COLO829 (cell line): ENCODE data around the gene E2F4.

Experiments
- DNase-seq: peaks from one replicate; pipeline ENCODE4 v3.0.0; 2012; ENCODE audit warnings: low spot score

E2F4 gene

DNA sequence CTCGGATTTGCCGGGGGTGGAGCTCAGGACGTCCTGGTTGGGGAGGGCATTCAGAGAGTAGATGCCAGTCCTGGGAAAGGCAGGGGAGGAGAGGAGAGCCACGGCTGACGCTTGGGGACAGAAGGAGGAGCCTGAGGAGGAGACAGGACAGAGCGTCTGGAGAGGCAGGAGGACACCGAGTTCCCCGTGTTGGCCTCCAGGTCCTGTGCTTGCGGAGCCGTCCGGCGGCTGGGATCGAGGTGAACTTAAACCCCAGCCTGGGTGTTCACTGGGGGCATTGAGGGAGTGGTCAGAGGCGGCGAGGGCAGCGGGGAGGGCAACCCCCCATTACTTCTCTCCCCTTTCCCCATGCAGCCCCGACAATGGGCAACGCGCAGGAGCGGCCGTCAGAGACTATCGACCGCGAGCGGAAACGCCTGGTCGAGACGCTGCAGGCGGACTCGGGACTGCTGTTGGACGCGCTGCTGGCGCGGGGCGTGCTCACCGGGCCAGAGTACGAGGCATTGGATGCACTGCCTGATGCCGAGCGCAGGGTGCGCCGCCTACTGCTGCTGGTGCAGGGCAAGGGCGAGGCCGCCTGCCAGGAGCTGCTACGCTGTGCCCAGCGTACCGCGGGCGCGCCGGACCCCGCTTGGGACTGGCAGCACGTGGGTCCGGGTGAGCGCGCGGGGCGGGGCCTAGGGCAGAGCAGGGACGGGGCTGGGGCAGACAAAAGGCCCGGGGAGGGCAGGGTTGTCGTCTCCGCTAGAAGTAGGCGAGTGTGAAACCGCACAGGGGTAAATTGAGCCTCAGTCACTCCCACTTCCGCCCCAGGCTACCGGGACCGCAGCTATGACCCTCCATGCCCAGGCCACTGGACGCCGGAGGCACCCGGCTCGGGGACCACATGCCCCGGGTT is 17.9 kb upstream of the E2F4 start:
- DNase-seq, result no peak

DNA sequence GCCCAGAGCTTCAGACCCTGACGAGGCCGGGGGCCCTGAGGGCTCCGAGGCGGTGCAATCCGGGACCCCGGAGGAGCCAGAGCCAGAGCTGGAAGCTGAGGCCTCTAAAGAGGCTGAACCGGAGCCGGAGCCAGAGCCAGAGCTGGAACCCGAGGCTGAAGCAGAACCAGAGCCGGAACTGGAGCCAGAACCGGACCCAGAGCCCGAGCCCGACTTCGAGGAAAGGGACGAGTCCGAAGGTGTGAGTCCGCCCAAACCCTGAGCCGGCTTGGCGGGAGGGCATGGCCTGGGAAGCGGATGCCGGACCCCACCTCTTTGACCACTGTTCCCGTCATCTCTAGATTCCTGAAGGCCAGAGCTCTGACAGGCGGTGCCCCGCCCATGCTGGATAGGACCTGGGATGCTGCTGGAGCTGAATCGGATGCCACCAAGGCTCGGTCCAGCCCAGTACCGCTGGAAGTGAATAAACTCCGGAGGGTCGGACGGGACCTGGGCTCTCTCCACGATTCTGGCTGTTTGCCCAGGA is 17.2 kb upstream of the E2F4 start:
- DNase-seq, result no peak

- DNase-seq, result no peak
Measured at GRCh38 chr16:67176662-67177061, 15.3 kb upstream of the E2F4 start.

GRCh38 chr16:67177743-67178699 is 13.9 kb upstream of the E2F4 start:
- no peak for DNase-seq

DNA sequence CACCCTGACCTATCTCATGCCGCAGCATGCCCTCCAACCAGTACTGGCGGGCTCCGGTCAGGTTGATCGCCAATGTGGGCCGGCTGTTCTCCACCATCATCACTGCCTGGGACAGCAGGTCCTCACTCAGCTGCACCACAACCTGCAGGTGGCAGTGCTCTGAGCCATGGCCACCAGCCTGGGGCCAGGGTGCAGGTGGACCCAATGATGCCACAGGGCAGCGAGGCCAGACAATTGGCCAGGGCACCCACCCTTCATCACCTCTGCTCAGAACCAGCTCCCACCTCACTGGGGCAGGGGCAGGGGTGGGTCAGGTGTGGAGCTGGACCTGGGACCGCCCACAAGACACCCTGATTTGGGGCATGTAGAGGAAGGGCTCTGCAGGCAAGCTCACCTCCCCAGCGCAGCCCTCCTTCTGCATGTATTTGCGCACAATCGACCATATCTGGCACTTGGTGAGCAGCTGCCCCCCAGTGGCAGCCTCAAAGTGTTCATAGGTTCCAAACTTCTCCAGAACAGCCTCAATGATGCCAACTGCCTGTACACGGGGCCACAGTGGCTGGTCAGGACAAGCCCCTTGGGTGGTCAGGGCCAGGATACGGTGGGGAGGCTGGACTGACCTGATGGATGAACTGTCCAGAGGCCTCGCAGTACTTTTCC is 12.4 kb upstream of the E2F4 start:
- DNase-seq, result no peak

DNA sequence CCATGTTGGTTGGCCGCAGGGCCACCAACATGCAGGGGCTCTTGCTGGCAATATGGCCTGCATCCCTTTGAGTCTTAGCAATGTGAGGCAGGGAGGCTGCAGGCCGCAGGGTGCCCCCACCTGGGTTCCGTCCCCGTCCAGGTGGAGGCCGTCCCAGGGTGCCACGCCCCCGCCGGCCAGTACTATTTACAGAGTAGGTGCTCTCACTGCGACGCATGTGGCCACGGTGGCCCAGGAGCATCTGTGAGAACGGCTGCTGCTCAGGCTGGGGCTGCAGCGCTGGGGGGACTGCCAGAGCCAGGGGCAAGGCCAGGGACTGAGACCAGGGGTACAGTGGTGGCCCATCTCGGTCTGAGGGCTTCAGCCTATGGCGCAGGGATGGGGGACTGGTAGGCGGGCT is 11.8 kb upstream of the E2F4 start:
- no peak for DNase-seq

DNA sequence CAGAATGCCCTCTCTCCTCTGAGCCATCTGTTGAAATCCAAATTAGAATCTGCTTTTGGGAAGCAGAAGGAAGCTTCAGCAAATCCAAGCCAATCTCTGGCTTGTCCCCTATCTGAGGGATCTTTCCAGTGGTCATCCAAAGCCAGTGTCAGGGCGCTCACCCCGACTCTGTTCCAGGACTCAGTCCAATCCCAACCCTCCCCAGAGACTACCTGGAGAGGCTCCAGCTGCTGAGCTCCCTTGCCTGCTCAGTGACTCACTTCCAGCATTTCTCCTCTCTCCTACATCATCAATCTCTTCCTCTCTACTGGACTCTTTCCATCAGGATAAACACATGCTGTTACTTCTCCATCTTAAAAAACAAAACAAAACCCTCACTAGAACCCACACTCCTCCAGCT is 10.6 kb upstream of the E2F4 start:
- DNase-seq, result no peak

DNA sequence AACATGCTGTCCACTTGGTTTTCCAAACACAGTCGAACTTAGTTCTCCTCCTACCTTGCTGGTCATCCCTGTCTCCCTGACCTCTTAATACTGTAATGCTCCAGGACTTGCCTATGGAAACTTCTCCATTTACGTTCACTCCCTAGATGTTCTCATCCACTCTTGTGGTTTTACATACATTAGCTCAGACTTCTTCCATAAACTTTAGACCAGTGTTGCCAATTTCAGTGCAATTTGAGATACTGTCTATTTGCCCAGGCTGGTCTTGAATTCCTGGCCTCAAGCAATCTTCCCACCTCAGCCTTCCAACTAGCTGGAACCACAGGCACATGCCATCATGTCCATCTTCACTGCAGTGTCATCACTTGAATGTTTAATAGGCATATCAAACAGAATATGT is 9.7 kb upstream of the E2F4 start:
- DNase-seq, result no peak

GRCh38 chr16:67183284-67183626 is 8.7 kb upstream of the E2F4 start:
- DNase-seq, result no peak

DNA sequence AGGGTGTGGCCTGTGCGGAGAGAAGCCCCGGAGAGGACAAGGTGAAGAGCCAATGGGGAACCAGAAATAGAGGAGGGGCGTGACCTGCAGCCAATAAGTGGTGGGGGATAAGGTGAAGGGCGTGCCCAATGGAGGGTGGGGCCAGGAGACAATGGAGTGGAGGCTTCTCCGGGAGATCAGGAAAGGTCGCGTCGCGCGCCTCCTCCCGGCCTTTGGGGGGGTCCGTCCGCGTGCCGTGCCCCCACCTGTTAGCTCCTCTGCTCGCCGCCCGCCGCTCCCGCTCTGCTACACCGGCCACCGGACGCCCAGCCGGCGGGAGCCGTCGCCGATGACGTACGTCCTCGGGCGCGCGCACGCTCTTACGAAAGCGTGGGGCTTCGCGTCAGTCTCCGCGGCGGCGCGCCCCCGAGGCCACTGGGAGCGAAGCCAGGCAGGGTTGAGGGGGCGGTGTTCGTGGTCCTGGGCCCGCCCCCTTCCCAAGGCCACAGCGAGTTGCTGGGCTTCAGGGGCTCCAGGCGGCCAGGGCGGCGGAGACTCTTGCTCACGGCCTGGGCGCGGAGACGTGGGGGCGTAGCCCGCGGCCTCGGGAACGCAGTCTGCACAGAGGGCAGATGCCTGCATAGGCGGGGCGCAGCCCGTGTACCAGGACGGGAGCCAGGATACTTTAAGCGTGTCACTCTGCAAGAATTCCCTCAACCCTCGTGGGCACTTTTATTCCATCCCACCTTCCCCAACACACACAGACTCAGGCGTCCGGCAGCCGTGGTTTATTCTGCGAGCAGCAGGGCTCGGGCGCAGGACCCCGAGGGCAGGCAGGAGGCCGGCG is 8.1 kb upstream of the E2F4 start, which contains the start of gene MATCAP1:
Gene MATCAP1, minus strand, starts transcription at position 337 of the 826 bp plus-strand sequence. CDS start 3,353 bp downstream, outside the sequence.
- DNase-seq, result peak; percentile 98

GRCh38 chr16:67184453-67184994 is 7.4 kb upstream of the E2F4 start:
- DNase-seq, result no peak

GRCh38 chr16:67184995-67185650 is 6.8 kb upstream of the E2F4 start:
- DNase-seq, result no peak

DNA sequence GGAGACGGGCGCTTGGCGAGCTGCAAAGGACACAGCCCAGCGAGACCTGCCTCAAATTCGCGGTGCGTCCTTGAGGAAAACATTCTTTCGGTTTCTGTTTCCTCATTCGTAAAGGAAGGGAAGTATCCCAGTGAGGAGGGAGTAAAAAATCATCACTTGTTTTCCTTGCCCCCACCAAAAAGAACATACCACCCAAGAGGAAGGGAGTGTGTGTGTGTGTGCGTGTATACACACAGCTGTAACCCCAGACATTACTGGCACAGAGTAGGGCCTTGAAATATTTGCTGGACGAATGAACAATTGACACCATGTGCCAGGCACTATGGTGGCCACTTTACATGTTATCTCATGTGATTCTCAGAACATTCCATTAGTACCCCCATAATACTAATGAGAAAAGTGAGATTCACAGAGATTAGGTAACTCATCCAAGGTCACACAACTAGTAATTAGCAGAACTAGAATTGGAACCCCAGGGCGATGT is 6.3 kb upstream of the E2F4 start:
- DNase-seq, result no peak

- no peak for DNase-seq
Measured at GRCh38 chr16:67186550-67186950, 5.4 kb upstream of the E2F4 start.

DNA sequence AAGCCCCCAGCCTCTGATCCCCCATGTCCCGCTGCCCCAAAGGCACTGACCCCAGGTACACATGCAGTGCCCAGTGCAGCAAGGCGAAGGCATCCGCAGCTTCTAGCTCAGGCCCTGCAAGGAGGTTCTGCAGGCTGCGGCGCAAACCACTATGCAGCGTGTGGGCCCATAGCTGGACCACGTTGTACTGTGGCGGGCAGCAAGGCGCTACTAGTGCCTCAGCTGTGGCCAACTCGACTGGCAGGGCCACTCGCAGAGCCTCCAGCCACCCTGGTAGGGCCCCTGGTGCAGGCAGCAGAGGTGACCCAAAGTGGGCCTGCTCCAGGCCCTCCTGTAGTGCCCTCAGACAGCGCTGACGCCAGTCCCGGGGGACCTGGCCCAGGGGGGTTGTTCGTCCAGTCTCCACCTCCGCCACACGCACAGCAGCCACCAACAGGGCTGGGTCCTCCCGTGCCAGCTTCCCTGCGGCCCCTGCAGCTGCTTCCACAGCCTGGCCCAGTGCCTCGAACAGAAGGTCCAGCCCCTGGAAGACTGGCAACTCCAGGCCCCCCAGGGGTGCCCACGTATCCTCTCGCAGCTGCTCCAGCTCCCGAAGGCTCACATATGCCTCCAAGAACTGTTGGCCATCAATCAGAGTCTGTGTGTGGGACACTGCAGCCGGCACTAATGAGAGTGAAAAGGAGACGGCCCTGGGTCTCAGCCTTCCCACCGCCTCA is 4.6 kb upstream of the E2F4 start:
- no peak for DNase-seq

GRCh38 chr16:67188323-67188722 is 3.6 kb upstream of the E2F4 start:
- no peak for DNase-seq

DNA sequence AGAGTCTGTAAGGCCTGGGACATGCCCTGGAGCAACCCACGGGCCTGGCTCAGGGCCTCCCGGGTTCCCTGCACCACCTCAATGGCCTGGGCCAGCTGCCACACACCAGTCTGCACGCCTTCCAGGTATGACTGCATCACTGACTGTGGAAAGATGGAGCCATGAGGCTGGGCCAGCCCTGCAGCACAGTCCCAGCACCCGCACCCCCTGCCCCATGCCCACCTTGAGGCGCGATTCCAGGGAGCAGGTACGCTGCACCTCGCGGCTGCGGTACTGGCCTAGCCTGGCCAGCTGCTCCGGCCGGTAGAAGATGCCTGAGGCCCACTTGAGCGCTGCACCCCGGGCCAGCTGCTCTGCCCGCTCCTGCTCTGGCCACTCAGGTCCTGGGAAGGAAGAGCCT is 3.2 kb upstream of the E2F4 start:
- DNase-seq, result no peak

- DNase-seq, result no peak
Measured at GRCh38 chr16:67190041-67190440, 1.9 kb upstream of the E2F4 start, which contains the start of gene EXOC3L1. Gene EXOC3L1, minus strand, starts transcription at chr16:67190136. Its CDS starts 460 bp downstream, at chr16:67189676.
